Activated naive CD8-positive, alpha-beta T cell (primary cell): ENCODE results near the gene SUMF1.

Source experiments
- H3K27ac Mint-ChIP-seq: one replicate; pipeline ENCODE4 v1.8.0; 2021; ENCODE audit warnings: mixed read lengths
- H3K27me3 Mint-ChIP-seq: one replicate; pipeline ENCODE4 v1.8.0; 2021; ENCODE audit warnings: mixed read lengths
- H3K36me3 Mint-ChIP-seq: one replicate; pipeline ENCODE4 v1.8.0; 2021; ENCODE audit warnings: mixed read lengths
- H3K4me1 Mint-ChIP-seq: one replicate; pipeline ENCODE4 v1.8.0; 2021; ENCODE audit warnings: low read depth, mixed read lengths
- H3K4me3 Mint-ChIP-seq: one replicate; pipeline ENCODE4 v1.8.0; 2021; ENCODE audit warnings: mild to moderate bottlenecking, mixed read lengths
- H3K9me3 Mint-ChIP-seq: one replicate; pipeline ENCODE4 v1.8.0; 2021; ENCODE audit warnings: low read depth, mixed read lengths

SUMF1 gene

DNA sequence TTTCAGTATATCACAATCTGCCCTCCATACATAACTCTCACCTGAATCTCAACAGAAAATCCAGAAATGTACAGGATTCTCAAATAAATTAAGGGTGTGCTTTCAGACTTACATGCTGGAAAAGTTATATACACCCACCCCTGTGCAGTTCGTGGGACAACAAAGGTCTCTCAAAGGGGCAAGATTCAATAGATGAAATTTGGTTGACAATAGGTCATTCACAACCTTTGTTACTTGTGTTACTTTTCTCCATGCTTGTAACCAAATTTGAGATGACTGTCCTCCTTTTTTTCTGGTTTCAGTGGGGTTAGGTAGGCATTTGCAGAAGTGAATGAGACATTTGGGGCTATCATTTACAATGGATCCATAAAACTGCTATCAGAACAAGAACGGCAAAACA is 91.2 kb downstream of the SUMF1 start:
- Mint-ChIP-seq H3K27ac (no peak overlapping the region), H3K36me3 (peaks cover 58% of the 10 kb centered on the region), H3K4me3 (no peak overlapping the region), H3K9me3 (peaks cover 25% of the 10 kb centered on the region), H3K4me1 (no peaks in the 10 kb centered on the region), H3K27me3 (no peaks in the 10 kb centered on the region)

DNA sequence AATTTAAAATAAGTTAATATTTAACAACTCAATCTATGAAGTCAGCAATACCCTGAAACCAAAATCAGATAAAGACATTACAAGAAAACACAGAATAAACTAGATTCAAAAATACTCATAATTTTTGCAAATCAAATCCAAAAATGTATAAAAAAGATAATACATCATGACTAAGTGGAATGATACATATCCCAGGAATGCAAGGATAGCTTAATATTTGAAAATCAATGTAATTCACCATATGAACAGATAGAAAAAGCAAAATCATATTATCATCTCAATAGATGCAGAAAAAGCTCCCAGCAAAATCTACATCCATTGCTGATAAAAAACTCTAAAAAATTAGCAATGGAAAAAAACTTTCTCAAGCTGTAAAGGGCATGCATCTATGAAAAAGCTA is 93.4 kb downstream of the SUMF1 start:
- Mint-ChIP-seq H3K4me3 (no peak overlapping the region), H3K27me3 (no peaks in the 10 kb centered on the region), H3K36me3 (peaks cover 53% of the 10 kb centered on the region), H3K9me3 (peaks cover 25% of the 10 kb centered on the region), H3K27ac (no peak overlapping the region), H3K4me1 (no peaks in the 10 kb centered on the region)

- no peak overlapping the region for H3K27ac Mint-ChIP-seq
- H3K9me3 Mint-ChIP-seq, result no peaks in the 10 kb centered on the region
- H3K4me3 Mint-ChIP-seq, result no peak overlapping the region
- H3K36me3 Mint-ChIP-seq, result peaks cover 6% of the 10 kb centered on the region
- peaks cover 2% of the 10 kb centered on the region for H3K4me1 Mint-ChIP-seq
- no peaks in the 10 kb centered on the region for H3K27me3 Mint-ChIP-seq
Measured at GRCh38 chr3:4362523-4362922, 104.5 kb downstream of the SUMF1 start.

DNA sequence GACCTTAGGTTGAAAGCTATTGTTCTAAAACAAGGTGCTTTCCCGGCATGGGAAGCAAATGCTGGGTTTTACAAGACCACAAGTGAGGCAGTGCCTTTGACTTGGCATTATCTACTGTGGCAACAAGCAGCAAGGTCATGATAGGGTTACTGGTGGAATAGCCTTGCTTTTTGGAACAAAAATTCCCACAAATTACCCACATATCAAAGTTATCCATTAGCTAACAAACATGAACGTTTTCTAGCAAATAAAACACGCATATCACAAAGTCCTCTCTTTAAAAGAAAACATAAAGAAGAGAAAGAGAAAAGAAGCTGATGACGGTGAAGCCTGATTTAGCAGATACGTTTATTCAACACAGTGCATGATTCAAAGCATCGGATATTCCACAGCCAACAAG is 106.3 kb downstream of the SUMF1 start:
- Mint-ChIP-seq H3K4me3 (no peak overlapping the region), H3K27me3 (no peaks in the 10 kb centered on the region), H3K4me1 (peaks cover 2% of the 10 kb centered on the region), H3K36me3 (peaks cover 6% of the 10 kb centered on the region), H3K9me3 (no peaks in the 10 kb centered on the region), H3K27ac (no peak overlapping the region)

DNA sequence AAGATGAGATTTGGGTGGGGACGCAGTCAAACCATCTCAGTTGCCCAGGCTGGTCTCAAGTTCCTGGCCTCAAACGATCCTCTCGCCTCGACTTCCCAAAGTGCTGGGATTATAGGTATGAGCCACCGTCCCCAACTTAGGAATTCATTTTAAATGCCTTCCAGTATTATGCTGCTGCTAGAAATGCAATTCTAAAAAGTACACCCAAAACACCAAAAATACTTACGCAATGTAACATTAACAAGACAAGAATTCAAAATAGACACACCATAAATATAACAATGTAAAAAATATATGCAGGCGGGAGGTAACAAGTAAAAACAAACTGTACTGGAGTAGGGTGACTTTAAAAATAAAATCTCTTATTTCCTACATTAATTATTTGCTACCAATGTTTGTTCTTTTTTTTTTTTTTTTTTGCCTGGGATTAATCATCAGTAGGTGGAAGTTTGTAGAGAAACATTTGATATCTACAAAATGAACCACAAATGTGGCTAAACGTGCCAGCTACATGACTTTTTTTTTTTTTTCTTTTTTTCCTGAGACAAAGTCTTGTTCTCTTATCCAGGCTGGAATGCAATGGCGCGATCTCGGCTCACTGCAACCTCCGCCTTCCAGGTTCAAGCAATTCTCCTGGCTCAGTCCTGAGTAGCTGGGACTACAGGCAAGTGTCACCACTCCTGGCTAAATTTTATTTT is 107.1 kb downstream of the SUMF1 start:
- H3K9me3 Mint-ChIP-seq, result no peaks in the 10 kb centered on the region

DNA sequence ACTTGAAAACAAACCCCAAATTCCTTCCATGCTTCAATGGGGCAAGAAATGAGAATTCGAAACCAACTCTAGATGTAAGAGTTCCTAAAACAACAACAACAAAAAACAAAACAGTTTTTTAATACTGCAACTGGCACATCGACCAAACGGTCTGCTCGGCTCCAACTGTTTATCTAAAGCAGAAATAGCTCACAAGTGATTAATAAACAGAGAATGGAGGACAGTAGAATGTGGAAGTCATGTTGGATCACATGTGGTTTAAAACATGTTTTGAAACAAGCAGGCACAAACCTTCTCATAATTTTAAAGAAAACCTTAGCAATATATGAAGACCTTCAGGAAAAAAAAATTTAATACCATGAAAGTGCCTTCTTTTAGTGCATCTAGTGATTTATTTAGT is 108.8 kb downstream of the SUMF1 start:
- H3K27me3 Mint-ChIP-seq, result no peaks in the 10 kb centered on the region
- no peaks in the 10 kb centered on the region for H3K9me3 Mint-ChIP-seq
- no peak overlapping the region for H3K27ac Mint-ChIP-seq
- H3K4me1 Mint-ChIP-seq, result peaks cover 4% of the 10 kb centered on the region
- peaks cover 6% of the 10 kb centered on the region for H3K36me3 Mint-ChIP-seq
- H3K4me3 Mint-ChIP-seq, result no peak overlapping the region

More for the DNA sequence above, 107.1 kb downstream of the SUMF1 start:
- peaks cover 6% of the 10 kb centered on the region for H3K36me3 Mint-ChIP-seq
- no peaks in the 10 kb centered on the region for H3K27me3 Mint-ChIP-seq
- no peak overlapping the region for H3K4me3 Mint-ChIP-seq
- H3K4me1 Mint-ChIP-seq, result peaks cover 2% of the 10 kb centered on the region
- no peak overlapping the region for H3K27ac Mint-ChIP-seq

GRCh38 chr3:4356546-4357410 is 110.3 kb downstream of the SUMF1 start:
- no peaks in the 10 kb centered on the region for H3K36me3 Mint-ChIP-seq
- no peak overlapping the region for H3K4me3 Mint-ChIP-seq
- no peaks in the 10 kb centered on the region for H3K27me3 Mint-ChIP-seq
- H3K27ac Mint-ChIP-seq, result no peak overlapping the region
- peaks cover 14% of the 10 kb centered on the region for H3K4me1 Mint-ChIP-seq
- H3K9me3 Mint-ChIP-seq, result no peaks in the 10 kb centered on the region

DNA sequence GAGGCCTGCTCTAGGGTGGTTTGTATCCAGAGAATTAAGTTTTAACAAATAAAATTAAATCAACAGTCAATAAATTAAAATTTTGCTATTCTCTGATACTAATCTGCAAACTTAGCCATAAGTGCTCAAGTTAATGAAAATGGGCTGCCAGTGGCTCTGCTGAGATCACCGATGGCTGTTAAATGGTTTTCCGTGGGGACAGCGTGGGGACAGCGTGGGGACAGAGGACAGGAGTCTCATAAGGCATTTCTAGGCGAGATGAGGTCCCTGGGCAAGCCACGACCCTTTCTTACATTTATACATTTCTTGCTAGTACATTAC is 110.9 kb downstream of the SUMF1 start:
- H3K9me3 Mint-ChIP-seq, result no peaks in the 10 kb centered on the region
- no peaks in the 10 kb centered on the region for H3K36me3 Mint-ChIP-seq
- H3K4me3 Mint-ChIP-seq, result no peak overlapping the region
- H3K4me1 Mint-ChIP-seq, result peaks cover 18% of the 10 kb centered on the region
- H3K27ac Mint-ChIP-seq, result no peak overlapping the region
- H3K27me3 Mint-ChIP-seq, result no peaks in the 10 kb centered on the region

- H3K9me3 Mint-ChIP-seq, result no peaks in the 10 kb centered on the region
- no peaks in the 10 kb centered on the region for H3K36me3 Mint-ChIP-seq
- H3K4me1 Mint-ChIP-seq, result peaks cover 21% of the 10 kb centered on the region
- H3K4me3 Mint-ChIP-seq, result no peak overlapping the region
- H3K27me3 Mint-ChIP-seq, result no peaks in the 10 kb centered on the region
- H3K27ac Mint-ChIP-seq, result peak overlapping the region; percentile 23
Measured at GRCh38 chr3:4355401-4356219, 111.5 kb downstream of the SUMF1 start.

- H3K4me1 Mint-ChIP-seq, result peaks cover 20% of the 10 kb centered on the region
- no peaks in the 10 kb centered on the region for H3K27me3 Mint-ChIP-seq
- no peaks in the 10 kb centered on the region for H3K9me3 Mint-ChIP-seq
- H3K27ac Mint-ChIP-seq, result peak overlapping the region; percentile 90
- H3K4me3 Mint-ChIP-seq, result peak overlapping the region; percentile 71
- H3K36me3 Mint-ChIP-seq, result no peaks in the 10 kb centered on the region
Measured at GRCh38 chr3:4351872-4352271, 115.2 kb downstream of the SUMF1 start.

DNA sequence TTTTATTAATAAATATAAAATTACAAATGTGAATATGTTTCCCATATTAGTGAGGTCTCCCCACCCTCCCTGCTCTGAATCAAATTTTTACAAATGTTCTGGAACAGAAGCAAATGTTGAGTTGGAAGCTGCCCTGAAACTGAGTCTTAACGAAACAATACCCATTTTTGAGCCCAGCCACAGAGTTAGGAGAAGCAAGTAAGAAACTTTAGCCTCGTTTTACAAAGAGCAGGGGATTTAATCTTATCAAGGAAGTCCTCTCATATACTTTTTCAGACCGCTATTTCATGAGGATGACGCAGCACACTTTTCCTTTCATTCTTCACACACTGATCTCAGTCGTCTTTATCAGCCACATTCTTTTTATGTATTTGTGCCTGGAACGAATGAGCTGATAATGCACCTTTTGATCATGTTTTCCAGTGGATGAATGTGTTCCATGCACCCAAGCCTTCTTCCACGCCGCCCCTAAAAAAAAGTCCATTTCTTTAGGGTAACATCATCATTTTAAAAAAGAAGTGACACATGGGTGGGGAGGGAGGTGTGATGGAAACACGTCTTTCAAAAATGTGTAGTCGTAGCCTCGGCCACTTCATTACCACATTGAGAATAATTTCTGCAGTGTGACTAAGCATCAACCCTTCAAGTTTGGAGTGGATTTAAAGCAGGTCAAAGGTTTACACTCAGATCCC is 115.8 kb downstream of the SUMF1 start:
- no peaks in the 10 kb centered on the region for H3K9me3 Mint-ChIP-seq
- H3K4me1 Mint-ChIP-seq, result peaks cover 20% of the 10 kb centered on the region
- H3K27ac Mint-ChIP-seq, result peak overlapping the region; percentile 90
- H3K27me3 Mint-ChIP-seq, result no peaks in the 10 kb centered on the region
- peak overlapping the region; percentile 71 for H3K4me3 Mint-ChIP-seq
- no peaks in the 10 kb centered on the region for H3K36me3 Mint-ChIP-seq

- H3K27me3 Mint-ChIP-seq, result no peaks in the 10 kb centered on the region
- peak overlapping the region; percentile 71 for H3K4me3 Mint-ChIP-seq
- H3K4me1 Mint-ChIP-seq, result peaks cover 20% of the 10 kb centered on the region
- H3K27ac Mint-ChIP-seq, result peak overlapping the region; percentile 64
- no peaks in the 10 kb centered on the region for H3K9me3 Mint-ChIP-seq
- H3K36me3 Mint-ChIP-seq, result no peaks in the 10 kb centered on the region
Measured at GRCh38 chr3:4350789-4351163, 116.3 kb downstream of the SUMF1 start.

DNA sequence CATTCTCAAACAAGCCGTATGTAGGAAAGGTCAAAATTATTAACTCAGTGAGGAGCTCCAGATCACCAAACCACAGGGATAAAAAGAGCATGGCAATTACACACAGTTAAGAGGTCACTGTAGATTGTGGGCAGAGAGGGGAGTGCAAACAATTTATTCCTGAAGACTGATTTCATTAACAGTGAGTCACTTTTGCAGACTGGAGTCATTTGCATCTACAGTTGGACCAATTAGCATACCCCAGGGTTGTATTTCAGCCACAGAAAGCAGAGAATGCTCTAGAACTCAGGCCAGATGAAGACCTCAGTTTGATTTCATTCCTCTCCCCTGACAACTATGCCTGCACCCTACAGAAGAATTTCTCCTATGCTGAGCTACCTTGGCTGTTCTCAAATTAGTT is 123.8 kb downstream of the SUMF1 start:
- Mint-ChIP-seq H3K9me3 (no peaks in the 10 kb centered on the region), H3K27ac (no peak overlapping the region), H3K4me3 (no peak overlapping the region), H3K27me3 (no peaks in the 10 kb centered on the region), H3K4me1 (no peaks in the 10 kb centered on the region), H3K36me3 (peaks cover 11% of the 10 kb centered on the region)

- Mint-ChIP-seq H3K36me3 (peaks cover 11% of the 10 kb centered on the region), H3K9me3 (no peaks in the 10 kb centered on the region), H3K4me3 (no peak overlapping the region), H3K4me1 (no peaks in the 10 kb centered on the region), H3K27me3 (no peaks in the 10 kb centered on the region), H3K27ac (no peak overlapping the region)
Measured at GRCh38 chr3:4341336-4341675, 125.8 kb downstream of the SUMF1 start.
